Left lung (tissue), 10 donors: ENCODE measurements around the gene FAXDC2. TPM values are rescaled to one million over a fixed set of nuclear protein-coding genes. Genes with fewer than 3 reads are reported as not detected.
A peak's percentile ranks its signal among the peaks of the same experiment; 100 is the strongest.

Source experiments
- ATAC-seq: fragments of 200-7000 bp; cut with Tn5 transposase; one replicate; pipeline ENCODE4 v1.9.1; 2020; ENCODE audit warnings: moderate library complexity
- DNase-seq, 4 donors: peaks; one replicate each; pipeline ENCODE4 v3.0.0-alpha.2; 2013 to 2020
- H3K27ac ChIP-seq, 2 donors: fragments of 200-600 bp; sonication (generic) in 1 of 2; one replicate each; pipeline versions ENCODE4 v1.5.0 to v1.8.0; 2020 to 2021
- H3K27me3 ChIP-seq, 2 donors: fragments of 200-600 bp; sonication (generic) in 1 of 2; one replicate each; pipeline versions ENCODE4 v1.5.0 to v1.8.0; 2020 to 2021
- H3K36me3 ChIP-seq, 2 donors: fragments of 200-600 bp; sonication (generic) in 1 of 2; one replicate each; pipeline versions ENCODE4 v1.5.0 to v1.8.0; 2020 to 2021
- H3K4me1 ChIP-seq, 2 donors: fragments of 200-600 bp; one replicate each; pipeline ENCODE4 v1.8.0; 2021
- H3K4me3 ChIP-seq, 2 donors: fragments of 200-600 bp; sonication (generic) in 1 of 2; one replicate each; pipeline versions ENCODE4 v1.5.0 to v1.8.0; 2020 to 2021; ENCODE audit warnings: mild to moderate bottlenecking in 1 of 2
- H3K9me3 ChIP-seq, 2 donors: fragments of 200-600 bp; sonication (generic) in 1 of 2; one replicate each; pipeline versions ENCODE4 v1.5.0 to v1.8.0; 2020 to 2021
- CTCF ChIP-seq, 2 donors: fragments of 200-600 bp; sonication (generic) in 1 of 2; IDR thresholded peaks; one replicate each; pipeline versions ENCODE4 v1.5.0 to v1.8.0; 2021; ENCODE audit warnings: antibody characterized with exemption in 2 of 2
- intact Hi-C, 2 donors: fragments of 100-400 bp; cut with DNase I; formaldehyde crosslinking; loops; one replicate each; pipeline versions ENCODE4 v1.11.2 to v1.14.2; 2022
- polyA plus RNA-seq, 6 donors: library from polyadenylated mRNA; unstranded; fragments of 120-200 nt; gene quantifications; one replicate each; pipeline ENCODE4 v1.2.1, GENCODE V29; 2013; ENCODE audit not compliant: insufficient read length in 6 of 6
- total RNA-seq, 2 donors: library from RNA; stranded (reverse); fragmentation: NEBNext Ultra II Directional; extraction: Animal tissue kit (Norgen Biotek cat#: 25700); gene quantifications; one replicate each; pipeline ENCODE4 v1.2.1, GENCODE V29; 2021
- donor health status: DM: no; HTN: yes; CAD: no.
- donor health status: DM: no; HTN: no; CAD: no.

Gene FAXDC2
- total and polyA plus RNA-seq, 8 donors, result 17.9 to 55.3 (median 37.0) TPM

DNA sequence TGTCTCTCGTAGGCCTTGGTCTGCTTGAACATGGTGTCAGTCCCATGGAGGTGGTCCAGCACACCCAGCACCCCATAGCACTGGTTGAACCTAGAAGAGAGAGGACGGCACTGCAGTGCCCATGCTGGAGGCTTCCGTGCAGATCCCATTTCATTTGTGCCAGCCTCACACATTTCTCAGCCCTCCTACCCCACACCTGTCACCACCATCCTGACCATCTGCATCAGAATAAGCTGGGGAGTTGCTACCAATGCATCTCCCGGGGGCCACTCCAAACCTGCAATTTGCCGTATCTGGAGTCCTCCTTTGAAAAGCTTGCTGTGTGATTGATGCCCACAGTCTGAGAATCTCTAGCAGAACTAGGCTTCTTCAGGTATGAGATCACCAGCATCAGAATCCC lies 30.0 kb downstream of the FAXDC2 start:
- H3K27me3 ChIP-seq, result no peaks in the 10 kb centered on the region
- TF ChIP-seq CTCF (IDR thresholded peaks at IDR 0.05), result no peak
- H3K36me3 ChIP-seq, result peaks cover 0 to 91% of the 10 kb centered on the region in 2 donors
- no peak overlapping the region for H3K4me3 ChIP-seq
- no peak for ATAC-seq
- H3K4me1 ChIP-seq, result no peaks in the 10 kb centered on the region
- DNase-seq, result no peak
- no peak overlapping the region for H3K27ac ChIP-seq
- intact Hi-C loops, result no loop called here
- H3K9me3 ChIP-seq, result no peaks in the 10 kb centered on the region

DNA sequence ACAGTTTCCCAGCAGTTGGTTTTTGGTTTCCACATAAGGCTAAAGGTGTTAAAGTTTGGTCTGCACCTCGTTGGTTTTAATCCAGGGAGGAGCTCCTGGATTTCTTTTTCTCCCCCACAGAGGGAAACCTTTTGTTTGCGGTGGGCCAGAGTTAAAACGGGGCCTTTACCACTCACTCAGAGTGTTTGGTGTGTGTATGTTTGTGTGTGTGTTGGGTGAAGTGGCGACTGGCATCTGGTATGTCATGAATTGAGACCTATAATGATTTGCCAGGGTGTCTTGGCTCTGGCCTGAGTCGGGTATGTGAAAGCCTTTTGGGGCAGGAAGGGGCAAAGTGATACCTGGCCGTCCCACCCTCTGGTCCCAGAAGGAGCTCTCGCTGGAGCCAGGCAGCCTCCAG lies 30.9 kb downstream of the FAXDC2 start:
- Histone ChIP-seq H3K27me3 (no peaks in the 10 kb centered on the region), H3K4me1 (no peaks in the 10 kb centered on the region), H3K9me3 (no peaks in the 10 kb centered on the region), H3K36me3 (peaks cover 0 to 94% of the 10 kb centered on the region in 2 donors), H3K4me3 (no peak overlapping the region), H3K27ac (no peak overlapping the region)
- no peak for ATAC-seq
- intact Hi-C loops, result no loop called here
- DNase-seq, result no peak
- TF ChIP-seq CTCF (IDR thresholded peaks at IDR 0.05), result no peak

DNA sequence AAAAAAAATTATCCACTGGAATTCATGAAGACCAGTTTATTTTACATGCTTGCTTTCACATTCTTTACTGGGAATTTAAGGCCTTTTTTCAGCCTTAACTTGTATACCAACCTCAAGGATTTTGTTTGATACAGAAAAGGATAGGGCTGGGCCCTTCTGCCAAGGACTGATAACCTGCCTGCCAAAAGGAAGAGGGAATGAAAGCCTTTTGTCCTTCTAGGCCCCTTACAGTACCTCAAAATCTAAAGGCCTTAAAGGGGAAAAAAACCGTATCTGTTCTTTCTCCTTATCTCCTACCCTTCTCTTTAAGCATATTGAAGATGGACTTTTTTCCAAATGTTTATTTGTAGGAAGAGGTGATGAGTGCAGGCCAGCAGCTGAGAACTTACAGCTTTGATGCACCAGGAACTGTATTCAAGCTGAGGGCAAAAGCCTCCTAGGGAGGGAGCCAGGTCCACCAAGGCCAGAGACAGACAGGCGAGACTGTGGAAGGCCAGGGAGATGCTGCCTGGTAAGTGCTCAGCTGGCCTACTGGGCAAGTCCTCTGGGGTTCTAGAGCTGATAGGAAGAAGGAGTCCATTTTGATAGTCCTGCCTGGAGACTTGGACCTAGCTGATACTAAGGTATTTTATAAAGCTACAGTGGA lies 31.8 kb downstream of the FAXDC2 start:
- DNase-seq (no peak), ATAC-seq (no peak)
- Histone ChIP-seq H3K27ac (peak overlapping the region in 1 of 2 donors; percentile 39), H3K9me3 (no peaks in the 10 kb centered on the region), H3K4me3 (no peak overlapping the region), H3K4me1 (no peaks in the 10 kb centered on the region), H3K36me3 (peaks cover 0 to 94% of the 10 kb centered on the region in 2 donors), H3K27me3 (no peaks in the 10 kb centered on the region)
- TF ChIP-seq CTCF (IDR thresholded peaks at IDR 0.05), result no peak
- intact Hi-C loops, result no loop called here

DNA sequence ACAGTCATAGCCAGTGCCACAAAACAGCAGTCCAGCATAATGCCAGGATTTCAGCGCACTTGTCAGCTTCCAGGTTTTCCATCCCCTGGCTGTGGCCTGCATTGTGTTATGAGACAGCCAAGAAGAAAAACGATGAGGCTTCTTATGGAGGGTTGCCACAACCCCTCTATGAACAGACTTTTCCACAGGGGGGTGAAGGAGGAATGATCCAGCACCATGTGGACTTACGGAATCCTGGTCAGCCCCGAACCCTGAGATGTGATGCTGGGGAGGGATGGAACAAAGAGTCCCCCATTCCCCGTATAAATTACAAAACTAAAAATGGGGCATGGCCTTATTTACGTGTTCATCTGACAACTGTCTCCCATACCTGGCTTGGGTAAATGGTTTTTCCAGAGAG lies 32.6 kb downstream of the FAXDC2 start:
- Histone ChIP-seq H3K27me3 (no peaks in the 10 kb centered on the region), H3K27ac (peak overlapping the region in 1 of 2 donors; percentile 39)
- intact Hi-C loops, result no loop called here

More for the DNA sequence above, 32.6 kb downstream of the FAXDC2 start:
- Histone ChIP-seq H3K36me3 (peaks cover 0 to 94% of the 10 kb centered on the region in 2 donors), H3K4me3 (no peak overlapping the region), H3K9me3 (no peaks in the 10 kb centered on the region), H3K4me1 (no peaks in the 10 kb centered on the region)
- DNase-seq (no peak), ATAC-seq (no peak)
- no peak for TF ChIP-seq CTCF (IDR thresholded peaks at IDR 0.05)
